ENCODE data around the gene SMAD7. TPM values are rescaled to one million over a fixed set of nuclear protein-coding genes. Genes with fewer than 3 reads are reported as not detected.

SMAD7 gene
- total and polyA plus RNA-seq, 4 donors, result 11.8 to 58.8 (median 35.8) TPM

DNA sequence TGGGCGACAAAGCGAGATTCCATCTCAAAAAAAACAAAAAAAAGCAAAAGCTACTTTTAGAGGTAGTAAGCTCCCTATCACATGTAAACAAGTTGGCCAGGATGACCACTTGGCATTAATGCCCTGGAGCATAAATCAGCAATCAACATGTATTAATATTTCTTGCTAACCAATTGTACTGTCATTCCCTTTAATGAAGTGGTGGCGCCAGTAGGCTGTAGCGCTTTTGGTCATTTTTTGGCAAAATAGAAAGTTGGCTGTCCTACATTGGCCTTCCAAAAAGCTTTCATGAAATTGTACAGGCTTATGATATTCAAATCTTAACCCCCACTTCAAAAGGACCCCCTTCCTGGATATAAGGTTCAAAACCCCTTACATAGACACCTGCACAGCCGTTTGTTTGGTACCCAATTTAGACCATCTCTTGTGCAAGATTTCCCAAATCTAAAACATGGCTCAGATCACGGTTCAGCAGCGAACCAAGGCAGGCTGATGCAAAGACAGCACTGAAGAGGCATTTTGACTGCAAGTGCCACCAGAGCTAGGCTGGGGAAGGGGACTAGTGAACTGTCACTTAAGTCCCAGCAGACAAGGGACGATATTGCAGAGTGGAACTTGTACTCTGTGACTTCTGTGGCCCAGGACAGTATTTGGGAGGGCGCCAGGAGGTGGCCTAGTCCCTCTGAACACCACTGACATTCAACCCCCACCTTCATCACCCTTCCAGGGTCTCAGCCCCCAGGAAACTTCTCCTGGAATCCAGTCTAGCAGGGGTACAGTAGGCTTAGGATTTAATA, 31.9 kb downstream of the SMAD7 start:
- H3K4me3 ChIP-seq, result no peak overlapping the region
- no peaks in the 10 kb centered on the region for H3K27me3 ChIP-seq (ENCODE audit: control insufficient read depth in 3 of 3, insufficient read depth in 3 of 3, low read length in 2 of 3)
- H3K36me3 ChIP-seq (ENCODE audit: control insufficient read depth in 4 of 4, insufficient read depth in 4 of 4, low read length in 4 of 4), result peaks cover 0 to 20% (median 10%) of the 10 kb centered on the region in 4 donors
- WGBS, 2 donors, result 90 to 91% methylated on average over 9 of the region's 9 CpGs
- no peak overlapping the region for H3K9ac ChIP-seq (ENCODE audit: insufficient read depth in 1 of 2, low read length in 2 of 2)
- no peak overlapping the region for H3K27ac ChIP-seq (ENCODE audit: low read depth in 1 of 2, low read length in 1 of 2)
- TF ChIP-seq, protein P1, sequence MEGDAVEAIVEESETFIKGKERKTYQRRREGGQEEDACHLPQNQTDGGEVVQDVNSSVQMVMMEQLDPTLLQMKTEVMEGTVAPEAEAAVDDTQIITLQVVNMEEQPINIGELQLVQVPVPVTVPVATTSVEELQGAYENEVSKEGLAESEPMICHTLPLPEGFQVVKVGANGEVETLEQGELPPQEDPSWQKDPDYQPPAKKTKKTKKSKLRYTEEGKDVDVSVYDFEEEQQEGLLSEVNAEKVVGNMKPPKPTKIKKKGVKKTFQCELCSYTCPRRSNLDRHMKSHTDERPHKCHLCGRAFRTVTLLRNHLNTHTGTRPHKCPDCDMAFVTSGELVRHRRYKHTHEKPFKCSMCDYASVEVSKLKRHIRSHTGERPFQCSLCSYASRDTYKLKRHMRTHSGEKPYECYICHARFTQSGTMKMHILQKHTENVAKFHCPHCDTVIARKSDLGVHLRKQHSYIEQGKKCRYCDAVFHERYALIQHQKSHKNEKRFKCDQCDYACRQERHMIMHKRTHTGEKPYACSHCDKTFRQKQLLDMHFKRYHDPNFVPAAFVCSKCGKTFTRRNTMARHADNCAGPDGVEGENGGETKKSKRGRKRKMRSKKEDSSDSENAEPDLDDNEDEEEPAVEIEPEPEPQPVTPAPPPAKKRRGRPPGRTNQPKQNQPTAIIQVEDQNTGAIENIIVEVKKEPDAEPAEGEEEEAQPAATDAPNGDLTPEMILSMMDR (IDR thresholded peaks at IDR 0.05; ENCODE audit: control extremely low read depth, extremely low read depth), result no peak
- peaks cover under 1 to 70% (median 41%) of the 10 kb centered on the region in 5 donors for H3K4me1 ChIP-seq (ENCODE audit: control insufficient read depth in 5 of 5, insufficient read depth in 5 of 5, low read length in 5 of 5)
- peak in 1 of 3 donors; percentile 32 for DNase-seq
- no peaks in the 10 kb centered on the region for H3K9me3 ChIP-seq (ENCODE audit: control insufficient read depth in 4 of 4, insufficient read depth in 3 of 4, low read length in 3 of 4)
- no peak for ATAC-seq (ENCODE audit: insufficient read depth, low FRiP score)

DNA sequence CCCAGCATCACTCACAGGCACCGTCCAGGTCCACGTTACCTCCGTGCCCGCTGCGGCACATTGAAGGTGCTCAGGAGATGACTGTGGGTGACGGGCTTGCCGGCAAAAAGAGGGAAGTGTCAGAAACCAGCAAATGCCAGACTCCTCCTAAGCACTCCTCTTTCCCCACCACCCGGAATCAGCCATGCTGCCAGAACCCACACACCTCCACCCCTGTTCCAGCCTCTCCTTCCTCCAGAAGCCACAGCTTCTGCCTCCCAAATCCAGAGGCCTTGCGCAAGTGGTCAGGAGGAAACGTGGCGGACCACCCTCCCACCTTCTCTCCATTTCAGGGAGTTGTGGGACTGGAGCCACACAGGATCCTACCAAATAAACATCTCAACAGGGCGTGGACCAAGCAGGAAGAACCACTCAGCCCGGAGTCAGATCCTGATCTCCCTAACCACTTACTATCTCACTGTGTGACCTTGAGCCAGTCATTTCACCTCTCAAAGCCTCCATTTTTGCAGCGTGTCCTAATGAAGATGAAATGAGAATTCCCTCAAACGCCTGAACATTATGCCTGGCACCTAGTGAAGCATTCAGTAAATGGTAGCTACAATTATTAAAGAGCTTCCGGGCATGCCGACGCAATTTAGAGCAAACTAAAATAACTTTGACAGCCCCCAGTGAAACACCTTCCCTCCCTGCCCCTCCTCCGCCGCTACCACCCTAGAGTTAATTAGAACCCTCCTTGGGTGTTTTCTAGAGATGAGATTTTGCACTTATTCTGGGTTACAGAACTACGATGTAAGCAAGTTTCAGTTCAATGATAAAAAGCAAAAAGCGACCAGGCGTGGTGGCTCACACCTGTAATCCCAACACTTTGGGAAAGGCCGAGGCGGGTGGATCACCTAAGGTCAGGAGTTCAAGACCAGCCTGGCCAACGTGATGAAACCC, 32.9 kb downstream of the SMAD7 start:
- Histone ChIP-seq H3K27ac (ENCODE audit: low read depth in 1 of 2, low read length in 1 of 2) (peak overlapping the region in 1 of 2 donors; percentile 15), H3K4me1 (ENCODE audit: control insufficient read depth in 5 of 5, insufficient read depth in 5 of 5, low read length in 5 of 5) (peaks cover 0 to 61% (median 34%) of the 10 kb centered on the region in 5 donors), H3K36me3 (ENCODE audit: control insufficient read depth in 4 of 4, insufficient read depth in 4 of 4, low read length in 4 of 4) (peaks cover 0 to 18% (median 10%) of the 10 kb centered on the region in 4 donors), H3K9me3 (ENCODE audit: control insufficient read depth in 4 of 4, insufficient read depth in 3 of 4, low read length in 3 of 4) (no peaks in the 10 kb centered on the region), H3K27me3 (ENCODE audit: control insufficient read depth in 3 of 3, insufficient read depth in 3 of 3, low read length in 2 of 3) (no peaks in the 10 kb centered on the region), H3K4me3 (no peak overlapping the region), H3K9ac (ENCODE audit: insufficient read depth in 1 of 2, low read length in 2 of 2) (no peak overlapping the region)
- ATAC-seq (ENCODE audit: insufficient read depth, low FRiP score), result no peak
- DNase-seq, result peak in 1 of 3 donors; percentile 11
- 61 to 70% methylated on average over 26 of the region's 26 CpGs for WGBS, 2 donors
- TF ChIP-seq, protein P1 (IDR thresholded peaks at IDR 0.05; ENCODE audit: control extremely low read depth, extremely low read depth), result no peak

DNA sequence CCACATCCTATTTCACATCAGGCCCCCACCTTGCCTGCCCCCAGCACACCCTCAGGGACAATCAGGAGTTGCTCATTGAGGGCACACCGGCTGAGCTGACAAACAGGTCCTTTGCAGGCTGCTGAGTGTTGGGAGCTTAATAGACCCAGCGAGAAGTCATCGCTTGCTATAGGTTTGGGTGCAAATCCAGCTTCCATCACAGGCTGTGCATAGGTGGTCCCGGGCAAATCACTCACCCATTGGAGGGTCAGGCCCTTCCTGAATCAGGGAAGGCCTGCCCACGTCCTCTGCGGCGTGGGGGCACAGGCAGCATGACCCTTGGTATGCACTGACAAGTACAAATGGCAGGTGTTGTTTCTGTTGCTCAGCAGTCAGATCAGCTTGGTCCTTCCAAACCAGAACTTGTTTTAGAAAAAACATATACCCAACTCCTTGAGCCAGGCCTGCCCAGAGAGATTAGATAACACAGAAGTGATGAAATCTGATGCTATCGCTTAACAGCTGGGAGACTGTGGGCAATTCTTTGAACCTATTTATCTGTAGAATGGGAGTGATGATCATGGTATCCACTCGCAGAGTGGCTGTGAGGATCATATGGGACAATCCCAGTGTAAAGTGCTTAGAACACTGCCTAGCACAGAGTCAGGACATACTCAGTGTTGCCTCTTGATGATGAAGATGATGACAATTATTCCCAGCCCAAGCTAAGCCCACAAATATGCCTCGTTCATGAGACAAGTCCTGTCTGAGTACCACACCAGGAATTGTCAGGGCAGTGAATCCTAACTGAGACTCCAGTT, 34.9 kb downstream of the SMAD7 start:
- DNase-seq (peak in 1 of 3 donors; percentile 27), ATAC-seq (ENCODE audit: insufficient read depth, low FRiP score) (no peak)
- no peaks in the 10 kb centered on the region for H3K9me3 ChIP-seq (ENCODE audit: control insufficient read depth in 4 of 4, insufficient read depth in 3 of 4, low read length in 3 of 4)

More for the DNA sequence above, 34.9 kb downstream of the SMAD7 start:
- WGBS, 2 donors, result 72 to 81% methylated on average over 10 of the region's 10 CpGs
- Histone ChIP-seq H3K9ac (ENCODE audit: insufficient read depth in 1 of 2, low read length in 2 of 2) (peak overlapping the region in 1 of 2 donors; percentile 38), H3K27ac (ENCODE audit: low read depth in 1 of 2, low read length in 1 of 2) (no peak overlapping the region), H3K4me1 (ENCODE audit: control insufficient read depth in 5 of 5, insufficient read depth in 5 of 5, low read length in 5 of 5) (peaks cover 0 to 41% (median 25%) of the 10 kb centered on the region in 5 donors), H3K36me3 (ENCODE audit: control insufficient read depth in 4 of 4, insufficient read depth in 4 of 4, low read length in 4 of 4) (peaks cover 0 to 14% (median 4%) of the 10 kb centered on the region in 4 donors), H3K27me3 (ENCODE audit: control insufficient read depth in 3 of 3, insufficient read depth in 3 of 3, low read length in 2 of 3) (no peaks in the 10 kb centered on the region), H3K4me3 (no peak overlapping the region)
- TF ChIP-seq, protein P1 (IDR thresholded peaks at IDR 0.05; ENCODE audit: control extremely low read depth, extremely low read depth), result no peak

Measured in lung (tissue), 12 donors.